Measurements from ENCODE around the gene LMTK2.

DNA sequence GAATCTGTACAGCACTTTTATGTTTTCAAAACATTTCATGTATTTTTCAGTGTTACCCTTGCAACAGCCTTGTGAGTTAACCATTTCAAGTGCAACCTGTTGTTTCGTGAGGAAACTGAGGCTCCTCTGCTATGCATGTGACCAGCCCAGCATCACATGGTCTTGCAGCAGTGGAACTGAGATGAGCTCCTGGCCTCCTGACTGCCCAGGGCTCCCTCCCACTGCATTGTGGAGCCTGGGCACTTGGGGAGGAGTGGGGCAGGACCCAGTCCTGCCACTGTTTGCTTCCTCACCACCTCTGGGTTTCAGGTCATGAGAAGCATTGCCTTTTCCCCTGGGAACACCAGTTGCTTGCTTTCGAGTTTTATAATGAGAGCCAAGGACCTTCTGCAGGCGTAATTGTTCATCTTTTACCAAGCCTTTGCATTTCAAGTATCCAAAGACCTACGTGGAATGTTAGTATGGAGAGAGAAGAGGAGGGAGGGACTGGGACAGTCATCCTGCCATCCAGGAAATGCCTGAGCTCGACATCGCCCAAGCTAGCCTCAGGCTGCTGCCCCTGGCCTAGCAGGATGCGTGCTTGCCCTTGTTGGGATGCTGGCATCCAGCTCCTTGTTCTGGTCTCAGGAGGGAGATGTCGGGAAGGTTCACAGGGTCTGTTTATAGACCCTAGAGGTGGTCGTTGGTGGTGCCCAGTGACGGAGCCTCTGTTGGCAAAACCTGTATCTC lies 72.3 kb downstream of the LMTK2 start:
- TF ChIP-seq CTCF (IDR thresholded peaks at IDR 0.05) (no peak), EZH2 (IDR thresholded peaks at IDR 0.05; ENCODE audit: borderline replicate concordance, insufficient read depth, low read depth, low read length, poor library complexity, severe bottlenecking) (no peak)

All from B cell (primary cell).